RWPE2 (cell line): Measurements from ENCODE around the gene TXNDC17.
A peak's percentile ranks its signal among the peaks of the same experiment; 100 is the strongest.

Experiments used
- ATAC-seq: fragments of 200-7000 bp; cut with Tn5 transposase; 3 replicates; pipeline ENCODE4 v1.9.1; 2021; ENCODE audit warnings: low read depth
- DNase-seq: peaks from one replicate; pipeline ENCODE4 v3.0.0-alpha.2; 2020; ENCODE audit warnings: low spot score
- H3K27ac ChIP-seq: fragments of 450-650 bp; 2 replicates; pipeline ENCODE4 v1.5.1; 2017; ENCODE audit warnings: mild to moderate bottlenecking; ENCODE audit not compliant: poor library complexity, severe bottlenecking
- H3K27me3 ChIP-seq: fragments of 250-450 bp; sonication (Bioruptor Pico); 2 replicates; pipeline ENCODE4 v1.5.1; 2021; ENCODE audit warnings: mild to moderate bottlenecking, moderate library complexity; ENCODE audit not compliant: insufficient read depth, poor library complexity, severe bottlenecking
- H3K36me3 ChIP-seq: fragments of 250-450 bp; sonication (Bioruptor Pico); 2 replicates; pipeline ENCODE4 v1.5.1; 2020; ENCODE audit warnings: low read depth, mild to moderate bottlenecking, moderate library complexity
- H3K4me1 ChIP-seq: fragments of 250-450 bp; sonication (Bioruptor Pico); 2 replicates; pipeline ENCODE4 v1.5.1; 2021; ENCODE audit warnings: mild to moderate bottlenecking, moderate library complexity; ENCODE audit not compliant: insufficient read depth, poor library complexity, severe bottlenecking
- H3K4me3 ChIP-seq: fragments of 250-450 bp; sonication (Bioruptor Pico); 2 replicates; pipeline ENCODE4 v1.5.1; 2021; ENCODE audit warnings: mild to moderate bottlenecking, moderate library complexity; ENCODE audit not compliant: severe bottlenecking
- H3K9me3 ChIP-seq: fragments of 250-450 bp; sonication (Bioruptor Pico); 2 replicates; pipeline ENCODE4 v1.5.1; 2021; ENCODE audit warnings: mild to moderate bottlenecking, moderate library complexity; ENCODE audit not compliant: severe bottlenecking
- CTCF ChIP-seq: fragments of 450-650 bp; IDR thresholded peaks from one replicate; pipeline ENCODE4 v1.5.1; 2017; ENCODE audit warnings: mild to moderate bottlenecking, moderate library complexity; ENCODE audit not compliant: poor library complexity, severe bottlenecking

The TXNDC17 gene

GRCh38 chr17:6603744-6604325, 37.0 kb upstream of the TXNDC17 start:
- no peaks in the 10 kb centered on the region for H3K9me3 ChIP-seq
- no peak for TF ChIP-seq CTCF
- ATAC-seq: no peak
- DNase-seq: no peak
- H3K4me1 ChIP-seq: peaks cover 8% of the 10 kb centered on the region
- H3K36me3 ChIP-seq: peaks cover 91% of the 10 kb centered on the region
- no peak overlapping the region for H3K27ac ChIP-seq
- no peak overlapping the region for H3K4me3 ChIP-seq
- H3K27me3 ChIP-seq: no peaks in the 10 kb centered on the region

GRCh38 chr17:6605142-6605541, 35.7 kb upstream of the TXNDC17 start:
- H3K36me3 ChIP-seq: peaks cover 91% of the 10 kb centered on the region
- DNase-seq: no peak
- H3K9me3 ChIP-seq: no peaks in the 10 kb centered on the region
- no peak for TF ChIP-seq CTCF
- H3K27ac ChIP-seq: no peak overlapping the region
- no peak overlapping the region for H3K4me3 ChIP-seq
- H3K27me3 ChIP-seq: no peaks in the 10 kb centered on the region
- no peak for ATAC-seq
- H3K4me1 ChIP-seq: peaks cover 10% of the 10 kb centered on the region

GRCh38 chr17:6608321-6608720, 32.5 kb upstream of the TXNDC17 start:
- DNase-seq (no peak), ATAC-seq (peak; percentile 85)
- H3K36me3 ChIP-seq: peaks cover 88% of the 10 kb centered on the region

GRCh38 chr17:6610011-6610410, 30.8 kb upstream of the TXNDC17 start:
- peaks cover 89% of the 10 kb centered on the region for H3K36me3 ChIP-seq

More at GRCh38 chr17:6608321-6608720, 32.5 kb upstream of the TXNDC17 start:
- peaks cover 10% of the 10 kb centered on the region for H3K4me1 ChIP-seq
- H3K4me3 ChIP-seq: no peak overlapping the region
- no peak for TF ChIP-seq CTCF
- H3K9me3 ChIP-seq: no peaks in the 10 kb centered on the region
- H3K27me3 ChIP-seq: no peaks in the 10 kb centered on the region
- H3K27ac ChIP-seq: no peak overlapping the region

More at GRCh38 chr17:6610011-6610410, 30.8 kb upstream of the TXNDC17 start:
- no peak for ATAC-seq
- DNase-seq: no peak
- Histone ChIP-seq H3K4me1 (peaks cover 10% of the 10 kb centered on the region), H3K4me3 (no peak overlapping the region), H3K9me3 (no peaks in the 10 kb centered on the region), H3K27ac (no peak overlapping the region), H3K27me3 (no peaks in the 10 kb centered on the region)
- TF ChIP-seq CTCF: no peak
